Progenitor cell of endocrine pancreas (in vitro differentiated cells): Measurements from ENCODE around the gene NPFFR1. TPM values are rescaled to one million over a fixed set of nuclear protein-coding genes. Genes with fewer than 3 reads are reported as not detected.
"Not testable (repeated sequence)": the region's sequence is repeated elsewhere in the genome, so short reads cannot be mapped to it uniquely, and the experiment has no call there.

Experiments used
- DNase-seq: peaks from one replicate; pipeline ENCODE4 v3.0.0; 2021; ENCODE audit warnings: low spot score; ENCODE audit not compliant: unreplicated experiment
- H3K27ac Mint-ChIP-seq: 2 replicates; pipeline ENCODE4 v1.8.0; 2021; ENCODE audit warnings: mild to moderate bottlenecking, moderate library complexity, mixed read lengths
- H3K27me3 Mint-ChIP-seq: 2 replicates; pipeline ENCODE4 v1.8.0; 2021; ENCODE audit warnings: mixed read lengths
- H3K36me3 Mint-ChIP-seq: 2 replicates; pipeline ENCODE4 v1.8.0; 2022; ENCODE audit warnings: mixed read lengths; ENCODE audit not compliant: insufficient read depth
- H3K4me1 Mint-ChIP-seq: 2 replicates; pipeline ENCODE4 v1.8.0; 2021; ENCODE audit warnings: low read depth, mixed read lengths
- H3K4me3 Mint-ChIP-seq: 2 replicates; pipeline ENCODE4 v1.8.0; 2021; ENCODE audit warnings: low read depth, mild to moderate bottlenecking, moderate library complexity, mixed read lengths
- H3K9me3 Mint-ChIP-seq: 2 replicates; pipeline ENCODE4 v1.8.0; 2021; ENCODE audit warnings: low read depth, mixed read lengths
- CTCF ChIP-seq: fragments of 200-600 bp; sonication (generic); IDR thresholded peaks from one replicate; pipeline ENCODE4 v1.5.0; 2021; ENCODE audit warnings: antibody characterized with exemption, mild to moderate bottlenecking; ENCODE audit not compliant: unreplicated experiment
- total RNA-seq: library from RNA; stranded (reverse); gene quantifications from 2 replicates; pipeline ENCODE4 v1.2.1, GENCODE V29; 2021

The NPFFR1 gene
- total RNA-seq, 1 donor from 2014 or later: not detected

GRCh38 chr10:70258216-70258615 is 25.6 kb downstream of the NPFFR1 start:
- TF ChIP-seq CTCF: no peak
- no peaks in the 10 kb centered on the region for H3K36me3 Mint-ChIP-seq
- H3K27ac Mint-ChIP-seq: no peak overlapping the region
- no peak overlapping the region for H3K4me3 Mint-ChIP-seq
- no peak for DNase-seq
- peaks cover 1% of the 10 kb centered on the region for H3K4me1 Mint-ChIP-seq
- H3K27me3 Mint-ChIP-seq: no peaks in the 10 kb centered on the region
- H3K9me3 Mint-ChIP-seq: no peaks in the 10 kb centered on the region

- H3K36me3 Mint-ChIP-seq, H3K4me3 Mint-ChIP-seq, H3K27me3 Mint-ChIP-seq, H3K4me1 Mint-ChIP-seq, H3K9me3 Mint-ChIP-seq, DNase-seq: not testable (repeated sequence)
- H3K27ac Mint-ChIP-seq: peak overlapping the region; percentile 71
Observed at GRCh38 chr10:70257816-70258215, 26.0 kb downstream of the NPFFR1 start.

- no peaks in the 10 kb centered on the region for H3K27me3 Mint-ChIP-seq
- DNase-seq: no peak
- H3K4me1 Mint-ChIP-seq: peaks cover 1% of the 10 kb centered on the region
- no peak overlapping the region for H3K4me3 Mint-ChIP-seq
- no peaks in the 10 kb centered on the region for H3K9me3 Mint-ChIP-seq
- TF ChIP-seq CTCF: no peak
- no peaks in the 10 kb centered on the region for H3K36me3 Mint-ChIP-seq
- H3K27ac Mint-ChIP-seq: no peak overlapping the region
Observed at GRCh38 chr10:70256463-70256862, 27.3 kb downstream of the NPFFR1 start.

- Mint-ChIP-seq H3K9me3 (no peaks in the 10 kb centered on the region), H3K27ac (no peak overlapping the region), H3K36me3 (no peaks in the 10 kb centered on the region), H3K4me3 (no peak overlapping the region), H3K4me1 (peaks cover 1% of the 10 kb centered on the region), H3K27me3 (no peaks in the 10 kb centered on the region)
- TF ChIP-seq CTCF: no peak
- DNase-seq: no peak
Observed at GRCh38 chr10:70255329-70256299, 28.2 kb downstream of the NPFFR1 start.

- Mint-ChIP-seq H3K27ac (no peak overlapping the region), H3K4me3 (no peak overlapping the region), H3K36me3 (no peaks in the 10 kb centered on the region), H3K4me1 (peaks cover 1% of the 10 kb centered on the region), H3K9me3 (no peaks in the 10 kb centered on the region), H3K27me3 (no peaks in the 10 kb centered on the region)
- no peak for TF ChIP-seq CTCF
- DNase-seq: no peak
Observed at GRCh38 chr10:70254778-70255328, 29.0 kb downstream of the NPFFR1 start.
